Measurements from ENCODE around the gene KIF1A. TPM values are rescaled to one million over a fixed set of nuclear protein-coding genes. Genes with fewer than 3 reads are reported as not detected.
A peak's percentile ranks its signal among the peaks of the same experiment; 100 is the strongest.

The KIF1A gene
- total RNA-seq, 1 experiment from 2014 or later: 298 TPM

DNA sequence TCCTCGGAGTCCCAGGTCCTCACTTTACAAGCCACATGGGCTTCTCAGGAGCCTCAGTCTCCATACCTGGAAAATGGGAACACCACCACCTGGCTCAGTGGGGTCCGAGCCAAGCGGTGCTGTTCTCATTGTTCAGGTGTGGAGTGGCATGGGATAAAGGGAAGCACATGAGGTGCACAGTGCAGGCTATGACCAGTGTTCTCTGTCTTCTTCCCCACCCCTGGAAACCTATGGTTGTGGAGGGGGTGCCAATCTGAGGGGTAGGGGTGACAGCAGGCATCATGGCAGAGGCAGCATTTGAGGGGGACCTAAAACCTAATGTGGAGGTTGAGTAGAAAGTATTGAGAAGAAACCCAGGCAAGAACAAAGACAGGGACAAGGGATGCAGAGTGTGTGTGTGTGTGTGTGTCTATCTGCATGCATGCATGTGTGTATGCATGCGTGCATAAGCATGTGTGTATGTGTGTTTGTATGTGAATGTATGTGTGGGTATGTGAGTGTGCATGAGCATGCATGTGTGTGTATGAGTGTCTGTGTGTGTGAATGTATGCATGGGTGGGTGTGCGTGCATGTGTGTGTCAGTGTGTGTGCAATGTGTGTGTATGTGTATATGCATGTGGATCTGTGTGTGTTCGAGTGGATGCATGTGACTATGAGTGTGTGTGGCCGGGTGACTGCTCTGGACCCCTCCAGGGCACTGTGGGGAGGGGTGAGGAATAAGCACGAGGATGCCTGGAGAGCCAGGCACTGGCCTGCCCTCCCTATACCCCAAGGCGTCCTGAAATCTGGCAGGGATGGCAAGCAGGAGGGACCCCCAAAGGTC, 4.0 kb downstream of the KIF1A start:
- TF ChIP-seq CTCF (IDR thresholded peaks at IDR 0.05; ENCODE audit: unreplicated experiment): no peak
- CTCF ChIA-PET: interaction anchor here (0.8 kb wide), 1 partner anchor 25 kb away, joined by 4 read pairs; no protein-coding TSS in a partner anchor
- TSS peak; percentile 10 for BruUV-seq (replicated peaks)
- peaks cover 20% of the 10 kb centered on the region for H3K4me1 Mint-ChIP-seq (ENCODE audit: low read depth, unreplicated experiment)
- H3K27ac Mint-ChIP-seq (ENCODE audit: unreplicated experiment): peak overlapping the region; percentile 14
- intact Hi-C loops (cut with micrococcal nuclease; ENCODE audit: unreplicated experiment): no loop called here
- peaks cover 14% of the 10 kb centered on the region for H3K27me3 Mint-ChIP-seq (ENCODE audit: unreplicated experiment)
- H3K36me3 Mint-ChIP-seq (ENCODE audit: insufficient read depth, unreplicated experiment): peaks cover 76% of the 10 kb centered on the region
- H3K4me3 Mint-ChIP-seq (ENCODE audit: low read depth, unreplicated experiment): peak overlapping the region; percentile 36
- H3K9me3 Mint-ChIP-seq (ENCODE audit: low read depth, unreplicated experiment): peaks cover 5% of the 10 kb centered on the region
- no peak for DNase-seq

DNA sequence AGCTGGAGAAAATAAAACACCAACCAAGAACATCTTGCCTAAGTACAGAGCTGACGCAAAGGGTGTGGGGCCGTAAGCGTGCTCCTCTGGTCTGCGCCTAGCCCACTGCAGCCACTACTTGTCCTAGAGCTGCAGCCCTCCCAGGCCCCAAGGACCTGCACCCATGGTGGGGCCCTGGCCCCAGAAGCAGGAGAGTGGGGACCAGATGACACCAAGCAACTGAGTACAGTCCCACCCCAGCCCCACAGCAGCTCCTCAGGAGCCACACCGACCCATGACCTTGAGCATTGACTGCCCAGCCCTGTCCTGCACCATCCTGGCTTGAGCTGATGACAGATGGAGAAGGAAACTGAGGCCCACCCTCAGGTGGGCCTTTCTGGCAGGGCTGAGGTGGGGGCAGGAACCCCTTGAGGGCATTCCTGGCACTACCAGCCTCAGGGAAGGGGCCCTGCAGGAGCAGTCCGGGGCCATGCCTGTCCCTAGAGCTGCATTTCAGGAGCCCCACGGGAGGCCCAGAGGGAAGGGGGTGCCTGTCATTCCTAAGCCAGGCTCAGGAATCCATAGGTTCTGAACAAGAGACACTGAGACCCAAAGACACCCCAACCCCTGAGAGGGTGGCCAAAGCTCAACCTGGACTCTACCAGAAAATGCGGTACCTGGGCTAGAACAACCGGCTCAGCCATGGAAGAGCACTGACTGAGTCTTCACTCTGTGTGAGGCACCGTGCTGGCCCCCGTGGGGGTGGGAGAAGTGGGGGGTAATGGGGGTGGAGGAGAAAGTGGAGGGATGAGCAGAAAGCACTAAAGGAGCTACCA, 4.9 kb downstream of the KIF1A start:
- intact Hi-C loops (cut with micrococcal nuclease; ENCODE audit: unreplicated experiment): no loop called here
- peak overlapping the region; percentile 36 for H3K4me3 Mint-ChIP-seq (ENCODE audit: low read depth, unreplicated experiment)
- TF ChIP-seq CTCF (IDR thresholded peaks at IDR 0.05; ENCODE audit: unreplicated experiment): no peak
- H3K9me3 Mint-ChIP-seq (ENCODE audit: low read depth, unreplicated experiment): peaks cover 5% of the 10 kb centered on the region
- DNase-seq: no peak
- H3K36me3 Mint-ChIP-seq (ENCODE audit: insufficient read depth, unreplicated experiment): peaks cover 78% of the 10 kb centered on the region
- no TSS peak for BruUV-seq (replicated peaks)
- CTCF ChIA-PET: no interaction called here
- H3K4me1 Mint-ChIP-seq (ENCODE audit: low read depth, unreplicated experiment): peaks cover 23% of the 10 kb centered on the region
- peaks cover 13% of the 10 kb centered on the region for H3K27me3 Mint-ChIP-seq (ENCODE audit: unreplicated experiment)
- H3K27ac Mint-ChIP-seq (ENCODE audit: unreplicated experiment): peak overlapping the region; percentile 14

- no TSS peak for BruUV-seq (replicated peaks)
- H3K27me3 Mint-ChIP-seq (ENCODE audit: unreplicated experiment): peaks cover 13% of the 10 kb centered on the region
- peaks cover 27% of the 10 kb centered on the region for H3K4me1 Mint-ChIP-seq (ENCODE audit: low read depth, unreplicated experiment)
- no peak overlapping the region for H3K27ac Mint-ChIP-seq (ENCODE audit: unreplicated experiment)
- peaks cover 5% of the 10 kb centered on the region for H3K9me3 Mint-ChIP-seq (ENCODE audit: low read depth, unreplicated experiment)
- intact Hi-C loops (cut with micrococcal nuclease; ENCODE audit: unreplicated experiment): no loop called here
- DNase-seq: no peak
- no peak overlapping the region for H3K4me3 Mint-ChIP-seq (ENCODE audit: low read depth, unreplicated experiment)
- CTCF ChIA-PET: no interaction called here
- H3K36me3 Mint-ChIP-seq (ENCODE audit: insufficient read depth, unreplicated experiment): peaks cover 86% of the 10 kb centered on the region
- no peak for TF ChIP-seq CTCF (IDR thresholded peaks at IDR 0.05; ENCODE audit: unreplicated experiment)
Observed at GRCh38 chr2:240814280-240814679, 5.7 kb downstream of the KIF1A start.

- peaks cover 83% of the 10 kb centered on the region for H3K36me3 Mint-ChIP-seq (ENCODE audit: insufficient read depth, unreplicated experiment)
- BruUV-seq (replicated peaks): no TSS peak
- DNase-seq: no peak
Observed at GRCh38 chr2:240813231-240813921, 6.6 kb downstream of the KIF1A start.

More at GRCh38 chr2:240813231-240813921, 6.6 kb downstream of the KIF1A start:
- CTCF ChIA-PET: no interaction called here
- H3K9me3 Mint-ChIP-seq (ENCODE audit: low read depth, unreplicated experiment): peaks cover 5% of the 10 kb centered on the region
- no peak overlapping the region for H3K4me3 Mint-ChIP-seq (ENCODE audit: low read depth, unreplicated experiment)
- no peak overlapping the region for H3K27ac Mint-ChIP-seq (ENCODE audit: unreplicated experiment)
- peaks cover 32% of the 10 kb centered on the region for H3K4me1 Mint-ChIP-seq (ENCODE audit: low read depth, unreplicated experiment)
- intact Hi-C loops (cut with micrococcal nuclease; ENCODE audit: unreplicated experiment): no loop called here
- no peak for TF ChIP-seq CTCF (IDR thresholded peaks at IDR 0.05; ENCODE audit: unreplicated experiment)
- peaks cover 13% of the 10 kb centered on the region for H3K27me3 Mint-ChIP-seq (ENCODE audit: unreplicated experiment)
